Activated CD4-positive, alpha-beta T cell treated with anti-CD3 and anti-CD28 coated beads for 36 hours (primary cell): Measurements from ENCODE around the gene SNX5. TPM values are rescaled to one million over a fixed set of nuclear protein-coding genes. Genes with fewer than 3 reads are reported as not detected.
A peak's percentile ranks its signal among the peaks of the same experiment; 100 is the strongest.

Experiments
- ATAC-seq: fragments of 200-7000 bp; cut with Tn5 transposase; one replicate; pipeline ENCODE4 v1.10.0; 2021; ENCODE audit warnings: mild to moderate bottlenecking, moderate library complexity
- CTCF ChIA-PET: fragments of 350-600 bp; sonication (Branson Sonifier 250); formaldehyde crosslinking; loops from one replicate; lab custom pipeline; 2021; ENCODE audit warnings: antibody characterized with exemption; lab: Charles Lee
- POLR2A ChIA-PET: fragments of 350-600 bp; sonication (Branson Sonifier 250); formaldehyde crosslinking; loops from one replicate; lab custom pipeline; 2021; ENCODE audit warnings: antibody characterized with exemption, inconsistent platforms; lab: Charles Lee
- DNase-seq: peaks from one replicate; pipeline ENCODE4 v3.0.0-alpha.2; 2020
- H3K27ac Mint-ChIP-seq: one replicate; pipeline ENCODE4 v1.8.0; 2021; ENCODE audit warnings: mixed read lengths
- H3K27me3 Mint-ChIP-seq: one replicate; pipeline ENCODE4 v1.8.0; 2021; ENCODE audit warnings: mixed read lengths
- H3K36me3 Mint-ChIP-seq: one replicate; pipeline ENCODE4 v1.8.0; 2021; ENCODE audit warnings: low read depth, mixed read lengths
- H3K4me1 Mint-ChIP-seq: one replicate; pipeline ENCODE4 v1.8.0; 2021; ENCODE audit warnings: mixed read lengths
- H3K4me3 Mint-ChIP-seq: one replicate; pipeline ENCODE4 v1.8.0; 2021; ENCODE audit warnings: mild to moderate bottlenecking, moderate library complexity, mixed read lengths
- H3K9me3 Mint-ChIP-seq: one replicate; pipeline ENCODE4 v1.8.0; 2021; ENCODE audit warnings: low read depth, mixed read lengths
- intact Hi-C, 2 experiments: fragments of 100-400 bp; cut with DNase I in 1 of 2; cut with micrococcal nuclease in 1 of 2; formaldehyde crosslinking; loops; one replicate each; pipeline versions ENCODE4 v1.14.2 to v1.15.1; 2022 to 2024; cut with DNase I, micrococcal nuclease
- total RNA-seq, 2 experiments: library from RNA; stranded (reverse); gene quantifications; one replicate each; pipeline ENCODE4 v1.2.3, GENCODE V29; 2021

Gene SNX5
- total RNA-seq, 2 experiments from 2014 or later, result 204 to 227 TPM

- Mint-ChIP-seq H3K9me3 (no peaks in the 10 kb centered on the region), H3K27ac (no peak overlapping the region), H3K27me3 (no peaks in the 10 kb centered on the region), H3K4me3 (no peak overlapping the region), H3K36me3 (peaks cover 49% of the 10 kb centered on the region), H3K4me1 (peaks cover 16% of the 10 kb centered on the region)
- ATAC-seq (no peak), DNase-seq (no peak)
- intact Hi-C loops, result no loop called here
- ChIA-PET CTCF (interaction anchor here (1.0 to 1.4 kb wide), 2 partner anchors 15 to 17 kb away, joined by 4 read pairs; no protein-coding TSS in a partner anchor), POLR2A (no interaction called here)
Measured at GRCh38 chr20:17941826-17942196, 26.8 kb downstream of the SNX5 start.

GRCh38 chr20:17941087-17941825 lies 27.3 kb downstream of the SNX5 start:
- Mint-ChIP-seq H3K4me3 (no peak overlapping the region), H3K36me3 (peaks cover 43% of the 10 kb centered on the region), H3K9me3 (no peaks in the 10 kb centered on the region), H3K27ac (no peak overlapping the region), H3K27me3 (no peaks in the 10 kb centered on the region), H3K4me1 (peaks cover 18% of the 10 kb centered on the region)
- ChIA-PET POLR2A (interaction anchor here (0.5 kb wide), 1 partner anchor 25 kb away, joined by 3 read pairs; no protein-coding TSS in a partner anchor), CTCF (interaction anchor here (1.0 to 1.4 kb wide), 2 partner anchors 16 to 17 kb away, joined by 4 read pairs; no protein-coding TSS in a partner anchor)
- DNase-seq, result no peak
- intact Hi-C loops, result no loop called here
- ATAC-seq, result no peak

GRCh38 chr20:17940224-17940971 lies 28.2 kb downstream of the SNX5 start:
- H3K9me3 Mint-ChIP-seq, result no peaks in the 10 kb centered on the region
- ChIA-PET POLR2A (interaction anchor here (0.5 kb wide), 1 partner anchor 26 kb away, joined by 3 read pairs; no protein-coding TSS in a partner anchor), CTCF (interaction anchor here (0.6 to 1.9 kb wide), 4 partner anchors 9 to 436 kb away, joined by 3 to 5 read pairs (median 4); no protein-coding TSS in a partner anchor)
- no peaks in the 10 kb centered on the region for H3K27me3 Mint-ChIP-seq
- peaks cover 18% of the 10 kb centered on the region for H3K4me1 Mint-ChIP-seq
- H3K27ac Mint-ChIP-seq, result peak overlapping the region; percentile 55
- peaks cover 38% of the 10 kb centered on the region for H3K36me3 Mint-ChIP-seq
- intact Hi-C loops, result no loop called here
- DNase-seq (peak; percentile 12), ATAC-seq (peak; percentile 6)
- no peak overlapping the region for H3K4me3 Mint-ChIP-seq

GRCh38 chr20:17939622-17940223 lies 28.9 kb downstream of the SNX5 start:
- intact Hi-C loops, result loop anchor here (1.0 kb wide), 2 partner anchors 41 to 258 kb away; no protein-coding TSS in a partner anchor
- ChIA-PET POLR2A (interaction anchor here (1.1 kb wide), 1 partner anchor 257 kb away, joined by 4 read pairs; the partner anchor contains the start of gene RRBP1), CTCF (interaction anchor here (0.6 to 2.6 kb wide), 16 partner anchors 9 to 435 kb away, joined by 3 to 19 read pairs (median 3); partner anchors contain the start of gene RRBP1)
- Mint-ChIP-seq H3K9me3 (no peaks in the 10 kb centered on the region), H3K27me3 (no peaks in the 10 kb centered on the region), H3K27ac (peak overlapping the region; percentile 55), H3K36me3 (peaks cover 33% of the 10 kb centered on the region), H3K4me1 (peaks cover 15% of the 10 kb centered on the region), H3K4me3 (no peak overlapping the region)
- DNase-seq (no peak), ATAC-seq (no peak)

- Mint-ChIP-seq H3K4me1 (peaks cover 14% of the 10 kb centered on the region), H3K27ac (no peak overlapping the region), H3K9me3 (no peaks in the 10 kb centered on the region), H3K36me3 (peaks cover 29% of the 10 kb centered on the region), H3K4me3 (no peak overlapping the region), H3K27me3 (no peaks in the 10 kb centered on the region)
- DNase-seq, result peak; percentile 76
- peak; percentile 83 for ATAC-seq
- ChIA-PET CTCF (interaction anchor here (0.6 to 2.6 kb wide), 22 partner anchors 9 to 434 kb away, joined by 3 to 19 read pairs (median 3); partner anchors contain the start of gene RRBP1), POLR2A (interaction anchor here (0.6 to 1.1 kb wide), 2 partner anchors 37 to 257 kb away, joined by 4 read pairs; partner anchors contain the start of gene RRBP1)
- intact Hi-C loops, result loop anchor here (1.0 kb wide), 2 partner anchors 41 to 258 kb away; no protein-coding TSS in a partner anchor
Measured at GRCh38 chr20:17938871-17939619, 29.5 kb downstream of the SNX5 start.

GRCh38 chr20:17936761-17937732 lies 31.5 kb downstream of the SNX5 start:
- no peak for DNase-seq
- peaks cover 2% of the 10 kb centered on the region for H3K27me3 Mint-ChIP-seq
- H3K9me3 Mint-ChIP-seq, result no peaks in the 10 kb centered on the region
- H3K27ac Mint-ChIP-seq, result no peak overlapping the region
- CTCF ChIA-PET, result interaction anchor here (0.6 to 2.6 kb wide), 6 partner anchors 16 to 438 kb away, joined by 3 to 19 read pairs (median 4); partner anchors contain the start of gene RRBP1
- peaks cover 11% of the 10 kb centered on the region for H3K36me3 Mint-ChIP-seq
- H3K4me3 Mint-ChIP-seq, result no peak overlapping the region
- intact Hi-C loops, result no loop called here
- POLR2A ChIA-PET, result no interaction called here
- H3K4me1 Mint-ChIP-seq, result peaks cover 14% of the 10 kb centered on the region
- ATAC-seq, result no peak

- H3K27me3 Mint-ChIP-seq, result peaks cover 2% of the 10 kb centered on the region
- no peak for ATAC-seq
- ChIA-PET CTCF (interaction anchor here (0.6 to 1.1 kb wide), 4 partner anchors 17 to 212 kb away, joined by 3 to 4 read pairs (median 3); no protein-coding TSS in a partner anchor), POLR2A (no interaction called here)
- H3K4me1 Mint-ChIP-seq, result peaks cover 14% of the 10 kb centered on the region
- DNase-seq, result no peak
- H3K36me3 Mint-ChIP-seq, result peaks cover 8% of the 10 kb centered on the region
- H3K27ac Mint-ChIP-seq, result no peak overlapping the region
- no peaks in the 10 kb centered on the region for H3K9me3 Mint-ChIP-seq
- intact Hi-C loops, result no loop called here
- no peak overlapping the region for H3K4me3 Mint-ChIP-seq
Measured at GRCh38 chr20:17936286-17936760, 32.3 kb downstream of the SNX5 start.

GRCh38 chr20:17935761-17936160 lies 32.8 kb downstream of the SNX5 start:
- ATAC-seq (no peak), DNase-seq (no peak)
- Mint-ChIP-seq H3K9me3 (no peaks in the 10 kb centered on the region), H3K27me3 (peaks cover 2% of the 10 kb centered on the region), H3K4me3 (no peak overlapping the region), H3K36me3 (peaks cover 5% of the 10 kb centered on the region), H3K27ac (no peak overlapping the region), H3K4me1 (peaks cover 14% of the 10 kb centered on the region)
- ChIA-PET CTCF (interaction anchor here (1.3 kb wide), 1 partner anchor 17 kb away, joined by 3 read pairs; no protein-coding TSS in a partner anchor), POLR2A (no interaction called here)
- intact Hi-C loops, result no loop called here

GRCh38 chr20:17935186-17935585 lies 33.4 kb downstream of the SNX5 start:
- no peak overlapping the region for H3K4me3 Mint-ChIP-seq
- H3K4me1 Mint-ChIP-seq, result peaks cover 11% of the 10 kb centered on the region
- H3K27me3 Mint-ChIP-seq, result peaks cover 2% of the 10 kb centered on the region
- ChIA-PET CTCF (interaction anchor here (1.3 kb wide), 1 partner anchor 18 kb away, joined by 3 read pairs; no protein-coding TSS in a partner anchor), POLR2A (no interaction called here)
- H3K27ac Mint-ChIP-seq, result no peak overlapping the region
- intact Hi-C loops, result no loop called here
- no peak for ATAC-seq
- H3K36me3 Mint-ChIP-seq, result no peaks in the 10 kb centered on the region
- no peaks in the 10 kb centered on the region for H3K9me3 Mint-ChIP-seq
- DNase-seq, result no peak
